Liver (tissue), 9 donors: ENCODE measurements around the gene PPP3CA. TPM values are rescaled to one million over a fixed set of nuclear protein-coding genes. Genes with fewer than 3 reads are reported as not detected.

Source experiments
- DNase-seq: peaks from one replicate; pipeline ENCODE4 v3.0.0-alpha.2; 2017; ENCODE audit warnings: low spot score
- H3K27ac ChIP-seq, 2 donors: one replicate each; pipeline ENCODE4 v1.7.0; 2013; ENCODE audit warnings: inconsistent platforms in 2 of 2, low read length in 2 of 2, control low read depth in 1 of 2, low read depth in 1 of 2, mild to moderate bottlenecking in 1 of 2
- H3K27me3 ChIP-seq, 4 donors: one replicate each; pipeline versions ENCODE4 v1.6.1 to v1.7.0; 2013; ENCODE audit warnings: low read length in 3 of 4, inconsistent platforms in 1 of 4, mild to moderate bottlenecking in 1 of 4, moderate library complexity in 1 of 4; ENCODE audit not compliant: control insufficient read depth in 4 of 4, insufficient read depth in 4 of 4
- H3K36me3 ChIP-seq, 4 donors: one replicate each; pipeline versions ENCODE4 v1.6.1 to v1.7.0; 2013; ENCODE audit warnings: low read length in 3 of 4, mild to moderate bottlenecking in 3 of 4, low read depth in 1 of 4, moderate library complexity in 1 of 4; ENCODE audit not compliant: control insufficient read depth in 4 of 4, insufficient read depth in 3 of 4
- H3K4me1 ChIP-seq, 4 donors: one replicate each; pipeline versions ENCODE4 v1.6.1 to v1.7.0; 2013; ENCODE audit warnings: low read length in 3 of 4, mild to moderate bottlenecking in 3 of 4, moderate library complexity in 1 of 4; ENCODE audit not compliant: control insufficient read depth in 4 of 4, insufficient read depth in 4 of 4
- H3K4me3 ChIP-seq, 3 donors: one replicate each; pipeline versions ENCODE4 v1.6.1 to v1.7.0; 2013; ENCODE audit warnings: low read length in 3 of 3, control low read depth in 1 of 3, low read depth in 1 of 3, mild to moderate bottlenecking in 1 of 3
- H3K9ac ChIP-seq, 2 donors: one replicate each; pipeline ENCODE4 v1.7.0; 2013; ENCODE audit warnings: low read length in 2 of 2, mild to moderate bottlenecking in 2 of 2, moderate library complexity in 2 of 2, control low read depth in 1 of 2, low read depth in 1 of 2
- H3K9me3 ChIP-seq, 4 donors: one replicate each; pipeline versions ENCODE4 v1.6.1 to v1.7.0; 2013; ENCODE audit warnings: low read length in 3 of 4; ENCODE audit not compliant: control insufficient read depth in 4 of 4
- EGR1 ChIP-seq, 2 donors: IDR thresholded peaks; 2 replicates each; pipeline ENCODE4 v1.6.1; 2016 to 2018; ENCODE audit warnings: antibody characterized with exemption in 2 of 2, low read depth in 2 of 2
- FOXA1 ChIP-seq: IDR thresholded peaks from 2 replicates; pipeline ENCODE4 v1.6.1; 2016; ENCODE audit warnings: antibody characterized with exemption
- FOXA2 ChIP-seq: IDR thresholded peaks from 2 replicates; pipeline ENCODE4 v1.6.1; 2016; ENCODE audit warnings: antibody characterized with exemption
- GABPA ChIP-seq, 2 donors: IDR thresholded peaks in 1 of 2; conservative IDR thresholded peaks in 1 of 2; 2 replicates each; pipeline ENCODE4 v1.6.1; 2016; ENCODE audit warnings: antibody characterized with exemption in 2 of 2, mild to moderate bottlenecking in 1 of 2, moderate library complexity in 1 of 2
- HNF4A ChIP-seq, 2 donors: conservative IDR thresholded peaks; 2 replicates each; pipeline ENCODE4 v1.6.1; 2016; ENCODE audit warnings: antibody characterized with exemption in 2 of 2, mild to moderate bottlenecking in 2 of 2
- HNF4G ChIP-seq: IDR thresholded peaks from 2 replicates; pipeline ENCODE4 v1.6.1; 2016; ENCODE audit warnings: antibody characterized with exemption
- JUND ChIP-seq, 2 donors: IDR thresholded peaks; 2 replicates each; pipeline ENCODE4 v1.6.1; 2016; ENCODE audit warnings: antibody characterized with exemption in 2 of 2
- NR2F2 ChIP-seq: IDR thresholded peaks from 2 replicates; pipeline ENCODE4 v1.6.1; 2016; ENCODE audit warnings: antibody characterized with exemption
- RAD21 ChIP-seq, 2 donors: IDR thresholded peaks; 2 replicates each; pipeline ENCODE4 v1.6.1; 2016; ENCODE audit warnings: antibody characterized with exemption in 2 of 2, mild to moderate bottlenecking in 2 of 2
- RXRA ChIP-seq, 2 donors: IDR thresholded peaks; 2 replicates each; pipeline ENCODE4 v1.6.1; 2017 to 2018; ENCODE audit warnings: antibody characterized with exemption in 2 of 2, mild to moderate bottlenecking in 1 of 2
- SP1 ChIP-seq: IDR thresholded peaks from 2 replicates; pipeline ENCODE4 v1.6.1; 2018; ENCODE audit warnings: antibody characterized with exemption, mild to moderate bottlenecking
- TAF1 ChIP-seq: conservative IDR thresholded peaks from 2 replicates; pipeline ENCODE4 v1.6.1; 2016; ENCODE audit warnings: antibody characterized with exemption, mild to moderate bottlenecking
- YY1 ChIP-seq: IDR thresholded peaks from 2 replicates; pipeline ENCODE4 v1.6.1; 2016; ENCODE audit warnings: antibody characterized with exemption, mild to moderate bottlenecking
- WGBS: extraction: QIAGEN DNeasy Blood & Tissue Kit; methylation state at CpG from one replicate; pipeline ENCODE4 v1.1.7; 2013; 5-methylcytosine and 5-hydroxymethylcytosine counted together
- polyA plus RNA-seq, 2 donors: library from polyadenylated mRNA; stranded (reverse) in 1 of 2; unstranded in 1 of 2; fragments of 200-250 nt in 1 of 2; fragments of >200 nt in 1 of 2; fragmentation: Nextera tagmentation in 1 of 2; extraction: Ambion mirVana in 1 of 2; gene quantifications; one replicate each; pipeline versions ENCODE4 v1.2.1 to v1.2.3, GENCODE V29; 2013 to 2015
- total RNA-seq, 2 donors: library from RNA; depleted of rRNA; stranded (reverse); fragments of >200 nt; gene quantifications; one replicate each; pipeline ENCODE4 v1.2.3, GENCODE V29; 2014
- TF ChIP-seq, protein P1 (sequence below): IDR thresholded peaks from 2 replicates; pipeline ENCODE4 v1.6.1; 2016; ENCODE audit warnings: antibody characterized with exemption, mild to moderate bottlenecking
- TF ChIP-seq, protein P2 (sequence below): IDR thresholded peaks from 2 replicates; pipeline ENCODE4 v1.6.1; 2016; ENCODE audit warnings: antibody characterized with exemption
- TF ChIP-seq, protein P3 (sequence below): IDR thresholded peaks from 2 replicates; pipeline ENCODE4 v1.6.1; 2016; ENCODE audit warnings: antibody characterized with exemption
- TF ChIP-seq, protein P4 (sequence below): IDR thresholded peaks from 2 replicates; pipeline ENCODE4 v1.6.1; 2016; ENCODE audit warnings: antibody characterized with exemption
- donor health status: healthy.
- donor health status: healthy.
- donor health status: healthy.
- donor health status: healthy.
- donor health status: healthy.

The PPP3CA gene
- total and polyA plus RNA-seq, 4 donors = 3.6 to 18.2 (median 14.2) TPM

DNA sequence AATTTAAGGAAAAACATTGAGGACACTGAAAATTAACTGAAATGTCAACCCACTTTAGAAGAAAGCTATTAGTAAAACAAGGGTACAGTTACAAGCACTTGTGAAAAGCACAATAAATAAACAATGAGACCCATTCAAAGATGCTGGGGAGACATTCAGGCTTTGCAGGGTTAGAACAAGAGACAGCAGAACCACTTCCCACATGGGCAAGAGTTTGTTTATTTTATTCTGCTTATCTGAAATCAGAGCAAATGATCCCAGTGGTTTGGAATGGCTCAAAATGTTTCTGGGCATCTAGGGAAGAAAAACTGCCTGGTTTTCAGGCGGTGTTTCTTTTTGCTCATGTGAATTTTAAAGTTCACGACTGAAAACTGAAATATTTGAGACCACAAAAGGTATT, 42.4 kb downstream of the PPP3CA start:
- Histone ChIP-seq H3K4me1 (no peaks in the 10 kb centered on the region), H3K36me3 (no peaks in the 10 kb centered on the region), H3K27ac (no peak overlapping the region), H3K4me3 (no peak overlapping the region), H3K9ac (no peak overlapping the region), H3K27me3 (no peaks in the 10 kb centered on the region), H3K9me3 (no peaks in the 10 kb centered on the region)
- WGBS = 79% methylated on average over 2 of the region's 2 CpGs
- DNase-seq = no peak
- TF ChIP-seq FOXA1 (no peak), HNF4G (no peak), JUND (IDR thresholded peaks at IDR 0.05) (no peak), TAF1 (no peak), EGR1 (IDR thresholded peaks at IDR 0.05; ENCODE audit: low read depth in 2 of 2) (no peak), RAD21 (IDR thresholded peaks at IDR 0.05) (no peak), HNF4A (conservative IDR thresholded peaks at IDR 0.05) (no peak), YY1 (no peak), SP1 (no peak), FOXA2 (no peak), GABPA (IDR thresholded peaks at IDR 0.05 in 1 of 2, conservative IDR thresholded peaks at IDR 0.05 in 1 of 2) (no peak)
- TF ChIP-seq, protein P1, sequence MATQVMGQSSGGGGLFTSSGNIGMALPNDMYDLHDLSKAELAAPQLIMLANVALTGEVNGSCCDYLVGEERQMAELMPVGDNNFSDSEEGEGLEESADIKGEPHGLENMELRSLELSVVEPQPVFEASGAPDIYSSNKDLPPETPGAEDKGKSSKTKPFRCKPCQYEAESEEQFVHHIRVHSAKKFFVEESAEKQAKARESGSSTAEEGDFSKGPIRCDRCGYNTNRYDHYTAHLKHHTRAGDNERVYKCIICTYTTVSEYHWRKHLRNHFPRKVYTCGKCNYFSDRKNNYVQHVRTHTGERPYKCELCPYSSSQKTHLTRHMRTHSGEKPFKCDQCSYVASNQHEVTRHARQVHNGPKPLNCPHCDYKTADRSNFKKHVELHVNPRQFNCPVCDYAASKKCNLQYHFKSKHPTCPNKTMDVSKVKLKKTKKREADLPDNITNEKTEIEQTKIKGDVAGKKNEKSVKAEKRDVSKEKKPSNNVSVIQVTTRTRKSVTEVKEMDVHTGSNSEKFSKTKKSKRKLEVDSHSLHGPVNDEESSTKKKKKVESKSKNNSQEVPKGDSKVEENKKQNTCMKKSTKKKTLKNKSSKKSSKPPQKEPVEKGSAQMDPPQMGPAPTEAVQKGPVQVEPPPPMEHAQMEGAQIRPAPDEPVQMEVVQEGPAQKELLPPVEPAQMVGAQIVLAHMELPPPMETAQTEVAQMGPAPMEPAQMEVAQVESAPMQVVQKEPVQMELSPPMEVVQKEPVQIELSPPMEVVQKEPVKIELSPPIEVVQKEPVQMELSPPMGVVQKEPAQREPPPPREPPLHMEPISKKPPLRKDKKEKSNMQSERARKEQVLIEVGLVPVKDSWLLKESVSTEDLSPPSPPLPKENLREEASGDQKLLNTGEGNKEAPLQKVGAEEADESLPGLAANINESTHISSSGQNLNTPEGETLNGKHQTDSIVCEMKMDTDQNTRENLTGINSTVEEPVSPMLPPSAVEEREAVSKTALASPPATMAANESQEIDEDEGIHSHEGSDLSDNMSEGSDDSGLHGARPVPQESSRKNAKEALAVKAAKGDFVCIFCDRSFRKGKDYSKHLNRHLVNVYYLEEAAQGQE = no peak
- TF ChIP-seq, protein P2, sequence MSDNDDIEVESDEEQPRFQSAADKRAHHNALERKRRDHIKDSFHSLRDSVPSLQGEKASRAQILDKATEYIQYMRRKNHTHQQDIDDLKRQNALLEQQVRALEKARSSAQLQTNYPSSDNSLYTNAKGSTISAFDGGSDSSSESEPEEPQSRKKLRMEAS = no peak
- TF ChIP-seq, protein P3, sequence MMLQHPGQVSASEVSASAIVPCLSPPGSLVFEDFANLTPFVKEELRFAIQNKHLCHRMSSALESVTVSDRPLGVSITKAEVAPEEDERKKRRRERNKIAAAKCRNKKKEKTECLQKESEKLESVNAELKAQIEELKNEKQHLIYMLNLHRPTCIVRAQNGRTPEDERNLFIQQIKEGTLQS = no peak
- TF ChIP-seq, protein P4, sequence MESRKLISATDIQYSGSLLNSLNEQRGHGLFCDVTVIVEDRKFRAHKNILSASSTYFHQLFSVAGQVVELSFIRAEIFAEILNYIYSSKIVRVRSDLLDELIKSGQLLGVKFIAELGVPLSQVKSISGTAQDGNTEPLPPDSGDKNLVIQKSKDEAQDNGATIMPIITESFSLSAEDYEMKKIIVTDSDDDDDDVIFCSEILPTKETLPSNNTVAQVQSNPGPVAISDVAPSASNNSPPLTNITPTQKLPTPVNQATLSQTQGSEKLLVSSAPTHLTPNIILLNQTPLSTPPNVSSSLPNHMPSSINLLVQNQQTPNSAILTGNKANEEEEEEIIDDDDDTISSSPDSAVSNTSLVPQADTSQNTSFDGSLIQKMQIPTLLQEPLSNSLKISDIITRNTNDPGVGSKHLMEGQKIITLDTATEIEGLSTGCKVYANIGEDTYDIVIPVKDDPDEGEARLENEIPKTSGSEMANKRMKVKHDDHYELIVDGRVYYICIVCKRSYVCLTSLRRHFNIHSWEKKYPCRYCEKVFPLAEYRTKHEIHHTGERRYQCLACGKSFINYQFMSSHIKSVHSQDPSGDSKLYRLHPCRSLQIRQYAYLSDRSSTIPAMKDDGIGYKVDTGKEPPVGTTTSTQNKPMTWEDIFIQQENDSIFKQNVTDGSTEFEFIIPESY = no peak

DNA sequence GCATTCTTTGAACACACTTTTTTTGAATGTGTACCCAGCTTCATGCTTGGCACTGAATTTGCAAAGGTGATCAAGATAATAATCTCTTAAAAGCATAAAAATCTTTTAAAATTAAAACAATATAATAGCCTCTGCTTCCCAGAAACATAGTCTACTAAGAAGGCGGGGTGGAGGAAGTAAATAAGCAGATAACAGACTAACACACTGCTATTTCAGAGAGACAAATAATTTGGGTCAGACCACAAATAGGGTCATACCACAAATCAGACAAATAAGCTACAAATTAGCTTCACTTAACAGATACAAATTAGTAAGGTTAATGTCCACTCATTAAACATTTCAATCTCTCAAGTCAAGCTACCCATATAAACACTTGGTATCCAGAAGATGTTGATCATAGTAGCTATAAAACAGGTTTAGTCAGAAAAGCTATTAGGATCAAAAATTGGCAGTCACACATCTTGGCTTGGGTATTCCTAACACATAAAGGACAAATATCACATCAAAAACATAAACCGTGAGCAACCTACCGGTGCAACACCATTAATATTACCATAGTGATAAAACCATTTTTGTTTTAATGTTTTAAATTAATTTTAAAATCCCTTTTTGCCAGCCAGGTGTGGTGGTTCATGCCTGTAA, 47.3 kb downstream of the PPP3CA start:
- Histone ChIP-seq H3K9ac (no peak overlapping the region), H3K4me3 (no peak overlapping the region), H3K36me3 (no peaks in the 10 kb centered on the region), H3K4me1 (no peaks in the 10 kb centered on the region), H3K27me3 (no peaks in the 10 kb centered on the region), H3K27ac (no peak overlapping the region), H3K9me3 (no peaks in the 10 kb centered on the region)
- 82% methylated on average over 3 of the region's 3 CpGs for WGBS
- TF ChIP-seq, protein P2 = no peak
- TF ChIP-seq, protein P1 = no peak
- TF ChIP-seq HNF4A (conservative IDR thresholded peaks at IDR 0.05) (no peak), HNF4G (no peak), EGR1 (IDR thresholded peaks at IDR 0.05; ENCODE audit: low read depth in 2 of 2) (no peak), RXRA (IDR thresholded peaks at IDR 0.05) (no peak), JUND (IDR thresholded peaks at IDR 0.05) (no peak), GABPA (IDR thresholded peaks at IDR 0.05 in 1 of 2, conservative IDR thresholded peaks at IDR 0.05 in 1 of 2) (no peak), NR2F2 (no peak), RAD21 (IDR thresholded peaks at IDR 0.05) (no peak), SP1 (no peak)
- TF ChIP-seq, protein P4 = no peak
- TF ChIP-seq, protein P3 = no peak
- no peak for DNase-seq
